T47D (cell line): ENCODE data around the gene CCDC6.

Source experiments
- DNase-seq, 2 experiments: peaks; one replicate each; pipeline versions ENCODE4 v3.0.0 to v3.0.0-alpha.2; 2011 to 2012; ENCODE audit warnings: low read depth in 1 of 2, low spot score in 1 of 2
- JUND ChIP-seq: IDR thresholded peaks from 2 replicates; pipeline ENCODE4 v1.6.1; 2012; ENCODE audit warnings: low read depth
- in situ Hi-C: cut with HindIII; loops from 2 replicates; pipeline ENCODE4 v1.10.0; 2016; ENCODE audit warnings: low sequenced_read_pairs, low pct_unique_long_range_greater_than_20kb

The CCDC6 gene

DNA sequence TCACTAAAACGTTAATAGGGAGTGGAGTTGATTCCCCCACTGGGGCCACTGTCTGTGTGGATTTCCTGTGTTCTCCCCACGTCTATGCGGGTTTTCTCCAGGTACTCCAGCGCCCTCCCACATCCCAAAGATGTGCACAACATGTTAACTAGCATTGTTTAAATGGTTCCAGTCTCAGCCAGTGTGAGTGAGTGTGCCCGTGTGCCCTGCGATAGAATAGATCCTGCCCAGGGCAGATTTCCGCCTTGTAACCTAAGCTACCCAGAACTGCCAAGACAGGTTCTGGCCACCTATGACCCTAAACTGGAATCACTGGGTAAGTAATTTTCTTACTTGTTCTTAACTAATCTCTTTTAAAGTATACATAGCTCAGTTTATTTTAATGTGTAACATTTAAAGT lies 58.5 kb downstream of the CCDC6 start:
- in situ Hi-C loops = no loop called here
- TF ChIP-seq JUND = no peak
- DNase-seq = peak in 1 of 2 experiments; percentile 69

DNA sequence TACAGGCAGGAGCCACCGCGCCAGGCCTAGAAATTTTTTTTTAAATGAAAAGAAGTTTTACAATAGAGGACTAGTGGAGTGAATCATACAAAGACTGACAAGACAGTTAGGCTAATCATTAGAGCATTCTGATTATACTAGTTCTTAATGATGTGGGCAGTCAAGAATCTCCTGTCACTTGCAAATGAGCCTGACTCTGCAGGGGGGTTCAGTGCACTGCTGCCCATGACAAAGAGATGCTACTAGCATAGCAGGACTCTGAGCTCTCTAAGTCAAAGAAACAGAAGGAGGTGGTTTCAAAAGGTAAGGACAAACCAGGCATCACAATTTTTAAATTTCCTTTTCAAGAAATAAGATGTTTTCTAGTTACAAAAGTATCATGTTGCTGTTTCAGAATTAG lies 59.0 kb downstream of the CCDC6 start:
- no peak for DNase-seq
- no peak for TF ChIP-seq JUND
- in situ Hi-C loops = no loop called here

DNA sequence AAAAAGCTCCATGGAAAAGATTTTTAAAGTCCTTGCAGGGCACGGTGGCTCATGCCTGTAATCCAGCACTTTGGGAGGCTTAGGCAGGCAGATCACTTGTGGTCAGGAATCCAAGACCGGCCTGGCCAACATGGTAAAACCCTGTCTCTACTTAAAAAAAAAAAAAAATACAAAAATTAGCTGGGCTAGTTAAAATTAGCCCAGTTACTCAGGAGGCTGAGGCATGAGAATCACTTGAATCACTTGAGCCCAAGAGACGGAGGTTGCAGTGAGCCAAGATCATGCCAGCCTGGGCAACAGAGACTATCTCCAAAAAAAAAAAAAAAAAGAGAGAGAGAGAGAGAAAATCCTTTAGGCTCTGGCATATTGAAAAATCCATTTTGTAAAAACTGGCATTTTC lies 61.9 kb downstream of the CCDC6 start:
- in situ Hi-C loops = no loop called here
- no peak for TF ChIP-seq JUND
- DNase-seq = no peak

DNA sequence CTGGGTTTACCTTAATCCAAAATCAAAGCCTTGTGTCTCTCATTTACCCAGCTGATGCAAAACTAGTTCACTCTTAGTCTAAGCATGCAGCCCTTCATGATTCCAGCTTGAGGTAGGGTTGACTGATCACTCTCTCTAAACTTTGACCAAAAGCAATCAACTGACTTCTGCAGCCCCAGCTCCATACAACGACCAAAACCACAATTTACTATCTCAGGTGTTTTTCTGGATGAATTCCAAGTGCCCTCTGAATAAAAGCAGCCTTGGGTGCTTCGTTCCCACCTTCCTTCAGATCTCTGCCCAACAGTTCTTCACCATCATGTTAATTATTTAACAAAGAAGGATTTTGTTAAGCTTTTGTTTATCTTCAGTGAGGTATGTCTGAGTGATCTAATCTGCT lies 62.6 kb downstream of the CCDC6 start:
- no peak for DNase-seq
- in situ Hi-C loops = no loop called here
- no peak for TF ChIP-seq JUND

DNA sequence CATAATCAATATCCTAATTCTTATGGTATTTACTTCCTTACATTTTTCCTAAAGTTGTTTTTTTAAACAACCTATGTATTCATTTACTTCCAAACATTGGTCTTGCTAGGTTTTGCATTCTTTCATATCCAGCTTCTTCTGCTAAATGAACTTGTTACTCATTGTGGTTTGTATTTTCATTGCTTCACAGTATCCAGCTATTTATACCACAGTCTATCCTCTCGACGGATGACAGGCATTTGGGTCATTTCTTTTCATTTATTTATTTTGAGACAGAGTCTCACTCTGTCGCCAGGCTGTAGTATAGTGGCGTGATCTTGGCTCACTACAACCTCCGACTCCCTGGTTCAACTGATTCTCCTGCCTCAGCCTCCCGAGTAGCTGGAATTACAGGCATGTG lies 66.8 kb downstream of the CCDC6 start:
- no peak for TF ChIP-seq JUND
- no peak for DNase-seq
- in situ Hi-C loops = no loop called here

DNA sequence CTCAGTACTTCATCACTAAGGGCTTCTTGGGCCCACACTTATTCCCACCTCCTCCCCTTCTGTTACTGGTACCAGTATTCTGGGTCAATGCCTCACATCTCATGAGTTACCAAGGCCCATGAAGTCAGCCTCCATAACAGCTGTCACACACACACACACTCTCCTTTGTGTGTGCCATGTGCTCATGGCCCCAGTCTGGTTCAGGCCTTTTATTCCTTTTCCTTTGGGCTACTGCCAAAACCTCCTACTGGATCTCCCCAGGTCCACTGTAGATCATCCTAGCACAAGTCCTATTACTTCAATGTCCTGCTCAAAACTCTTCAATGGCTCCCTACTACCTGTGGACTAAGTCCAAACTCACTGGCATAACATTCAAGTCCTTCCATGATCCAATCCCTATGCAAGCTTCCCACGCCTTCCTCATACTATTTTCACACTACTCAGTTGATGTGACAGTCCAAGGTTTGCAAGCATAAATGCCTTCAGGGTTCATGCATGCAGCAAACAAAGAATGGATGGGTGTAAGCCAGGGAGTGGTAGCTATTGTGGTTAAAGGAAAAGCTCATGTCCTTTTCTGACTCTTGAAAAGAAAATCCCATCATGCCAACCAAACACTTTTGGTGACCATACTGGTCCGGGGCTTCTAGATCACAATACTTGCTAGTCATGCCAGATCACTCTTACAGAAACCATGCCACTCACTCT lies 68.1 kb downstream of the CCDC6 start:
- TF ChIP-seq JUND = no peak
- in situ Hi-C loops = no loop called here
- no peak for DNase-seq

DNA sequence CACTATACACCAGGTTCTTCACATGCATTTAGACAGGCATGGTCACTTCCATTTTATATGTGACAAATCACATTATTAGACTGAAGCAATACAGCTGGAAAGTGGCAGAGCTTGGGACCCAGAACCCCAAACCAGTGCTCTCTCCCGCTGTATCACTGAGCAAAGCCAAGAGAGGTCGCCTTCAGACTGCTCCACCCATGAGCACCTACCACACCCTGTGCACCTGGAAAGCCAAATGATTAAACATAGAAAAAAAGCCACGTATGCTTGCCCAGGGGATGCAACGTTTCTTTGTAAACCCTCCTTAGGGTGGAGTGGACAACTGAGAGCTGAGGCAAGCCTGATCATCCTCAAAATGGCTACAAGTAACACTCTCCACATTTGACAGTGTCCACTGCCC lies 72.5 kb downstream of the CCDC6 start:
- in situ Hi-C loops = no loop called here
- no peak for TF ChIP-seq JUND
- no peak for DNase-seq

DNA sequence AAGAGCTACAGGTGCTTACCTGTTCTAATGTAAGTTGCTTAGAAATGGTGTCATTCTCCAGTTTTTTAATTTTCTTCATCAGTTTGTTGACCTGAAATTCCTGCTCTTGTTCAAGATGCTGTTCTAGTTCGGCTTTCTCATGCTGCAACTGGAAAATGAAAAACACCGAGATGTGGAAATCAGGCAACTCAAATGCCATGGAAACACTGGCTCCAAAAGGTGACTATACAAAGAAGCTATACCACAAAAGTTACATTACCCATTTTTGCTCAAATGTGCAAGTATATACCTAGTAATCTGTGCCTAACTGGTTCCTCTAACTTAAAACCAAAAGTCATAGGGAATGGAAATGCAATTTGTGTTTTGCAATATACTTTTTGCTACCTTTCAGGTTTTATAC lies 73.8 kb downstream of the CCDC6 start:
- no peak for DNase-seq
- in situ Hi-C loops = no loop called here

DNA sequence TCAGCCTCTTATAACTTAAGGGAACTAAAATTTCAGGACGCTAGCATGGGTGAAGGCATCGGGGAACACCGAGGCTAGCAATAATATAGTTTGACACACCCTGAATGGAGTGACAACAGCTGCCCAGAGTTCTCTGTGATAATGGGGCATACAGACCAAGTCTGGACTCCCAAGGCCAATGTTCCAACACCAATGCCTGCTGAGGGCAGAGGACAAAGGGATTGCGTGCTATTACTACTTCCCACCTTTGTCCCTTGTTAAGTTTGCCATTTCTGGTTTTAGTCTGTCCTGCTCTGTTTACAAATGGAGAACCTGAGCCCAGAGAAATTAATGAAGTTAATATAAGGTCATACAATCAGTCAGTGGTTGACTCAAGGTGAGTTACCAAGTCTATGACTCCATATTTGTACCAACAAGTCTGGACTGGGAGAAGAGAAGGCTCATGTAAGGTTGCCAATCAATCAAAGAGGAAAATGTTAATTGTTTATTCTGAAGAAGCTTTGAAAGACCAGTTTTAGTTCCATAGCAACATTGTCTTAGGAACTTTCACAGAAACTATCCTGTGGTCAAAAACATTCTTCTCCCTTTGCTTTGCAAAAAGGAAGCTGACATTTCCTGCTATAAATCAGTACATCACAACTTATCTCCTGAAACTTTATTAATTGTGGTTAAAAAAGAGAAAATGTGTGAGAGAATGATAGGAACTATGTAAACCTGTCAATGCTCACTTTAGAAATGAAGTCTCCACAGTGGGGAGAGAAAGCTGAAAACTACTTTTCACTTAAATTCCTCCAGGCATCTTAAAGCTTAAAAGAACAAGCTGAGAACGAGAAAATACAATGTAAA lies 74.5 kb downstream of the CCDC6 start:
- TF ChIP-seq JUND = no peak
- in situ Hi-C loops = no loop called here
- no peak for DNase-seq

More for the DNA sequence above, 73.8 kb downstream of the CCDC6 start:
- TF ChIP-seq JUND = no peak

DNA sequence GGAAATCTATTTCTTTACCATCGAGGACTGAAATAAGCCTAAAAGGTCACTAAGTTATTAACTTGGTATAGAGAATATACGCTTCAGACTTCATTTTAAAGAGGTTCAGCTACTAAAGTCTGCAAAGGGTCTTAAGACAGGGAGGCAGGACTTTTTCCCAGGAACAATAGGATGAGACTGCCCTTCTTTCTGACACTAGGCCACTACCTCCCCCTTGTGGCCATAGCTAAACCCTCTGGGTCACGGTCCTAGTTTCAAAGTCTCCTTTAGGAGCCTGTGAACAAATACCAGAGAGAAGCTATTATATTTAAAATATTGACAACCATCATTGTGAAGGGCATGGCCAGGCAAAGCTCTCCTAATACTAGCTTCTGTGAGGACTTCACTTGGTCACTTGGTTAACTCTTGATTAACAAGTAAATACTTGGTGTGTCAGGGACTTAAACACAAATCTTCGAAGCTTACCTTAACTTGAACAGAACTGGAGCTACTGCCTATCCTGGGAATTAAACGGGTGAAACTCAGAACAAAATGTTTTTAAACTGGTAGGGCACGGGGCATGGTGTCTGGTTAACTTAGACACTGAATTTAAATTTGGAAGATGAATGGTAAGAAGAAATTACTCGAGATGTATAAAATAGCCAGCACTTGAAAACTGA lies 75.6 kb downstream of the CCDC6 start:
- in situ Hi-C loops = no loop called here
- TF ChIP-seq JUND = no peak
- peak; percentile 45 to 78 for DNase-seq

DNA sequence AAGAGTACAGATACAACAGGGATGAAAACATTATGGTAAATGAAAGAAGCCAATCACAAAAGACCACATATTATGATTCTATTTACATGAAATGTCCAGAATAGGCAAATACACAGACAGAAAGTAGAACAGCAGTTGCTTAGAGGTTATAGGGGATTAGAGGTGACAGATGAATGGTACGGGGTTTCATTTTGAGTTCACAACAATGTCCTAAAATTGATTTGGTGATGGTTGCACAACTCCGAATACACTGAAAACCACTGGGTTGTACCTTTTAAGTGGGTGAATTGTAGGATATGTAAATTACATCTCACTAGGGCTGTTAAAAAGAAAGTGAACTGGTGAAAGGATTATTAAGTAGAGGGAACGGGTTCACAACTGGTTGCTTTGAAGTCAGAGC lies 76.8 kb downstream of the CCDC6 start:
- in situ Hi-C loops = no loop called here
- TF ChIP-seq JUND = no peak
- no peak for DNase-seq

DNA sequence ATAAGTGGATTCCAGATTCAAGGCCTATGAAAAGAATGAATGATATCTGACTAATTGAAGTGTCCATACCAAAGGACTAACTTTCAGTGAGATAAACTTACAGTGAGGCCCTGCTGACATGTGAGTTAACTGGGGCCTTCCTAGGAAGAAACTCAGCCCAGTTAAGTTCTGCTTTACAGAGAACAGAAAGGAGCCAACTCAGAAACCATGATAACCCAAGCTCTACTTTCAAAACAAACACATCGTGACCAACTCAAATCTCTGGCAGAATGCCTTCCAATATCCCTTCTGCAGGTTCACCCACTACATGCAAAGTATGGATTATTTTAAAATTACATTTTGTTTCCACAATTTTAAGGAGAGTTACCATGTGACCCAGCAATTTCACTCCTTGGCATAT lies 77.3 kb downstream of the CCDC6 start:
- no peak for DNase-seq
- no peak for TF ChIP-seq JUND
- in situ Hi-C loops = no loop called here

DNA sequence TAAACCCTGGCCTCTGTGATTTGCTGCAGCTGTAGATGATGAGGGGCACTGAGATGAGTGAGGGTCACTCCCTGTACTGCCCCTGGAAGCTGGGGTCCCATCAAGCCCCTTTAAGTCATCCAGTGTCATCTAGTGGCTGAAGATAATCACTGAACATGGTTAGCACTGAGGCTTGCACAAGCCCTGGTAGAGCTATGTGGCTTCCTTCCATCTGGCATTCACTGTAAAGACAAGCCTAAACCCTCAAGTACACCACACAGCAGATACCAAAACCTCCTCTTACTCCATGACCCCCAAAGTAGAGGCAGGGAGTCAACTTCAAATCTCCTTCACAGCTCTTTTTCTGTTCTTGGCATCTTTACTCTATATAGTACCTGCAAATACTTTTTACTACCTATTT lies 80.4 kb downstream of the CCDC6 start:
- TF ChIP-seq JUND = no peak
- in situ Hi-C loops = no loop called here
- DNase-seq = no peak
